ENCODE measurements around the gene ZNF521.

ZNF521 gene

GRCh38 chr18:25247725-25248124 is 104.2 kb downstream of the ZNF521 start:
- DNase-seq, result no peak

GRCh38 chr18:25244924-25245698 is 106.9 kb downstream of the ZNF521 start:
- DNase-seq, result no peak

DNA sequence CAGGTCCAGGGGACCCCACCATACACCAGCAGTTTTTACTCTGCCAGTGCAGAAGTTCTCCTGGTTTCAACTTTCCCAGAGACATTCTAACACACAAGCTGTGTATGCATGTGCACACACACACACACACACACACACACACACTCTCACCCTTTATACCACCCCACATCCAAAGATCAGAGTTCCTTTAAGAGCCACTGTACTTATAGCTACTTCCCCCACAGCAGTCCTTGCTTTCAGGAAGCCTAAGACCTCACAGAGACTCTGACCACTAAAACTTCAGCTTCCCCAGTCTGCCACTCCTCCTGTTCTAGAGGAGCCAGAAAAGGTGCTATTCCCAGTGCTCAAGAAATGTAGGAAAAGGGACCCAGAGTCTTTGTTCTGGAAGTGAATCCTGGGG is 107.8 kb downstream of the ZNF521 start:
- DNase-seq, result no peak

DNA sequence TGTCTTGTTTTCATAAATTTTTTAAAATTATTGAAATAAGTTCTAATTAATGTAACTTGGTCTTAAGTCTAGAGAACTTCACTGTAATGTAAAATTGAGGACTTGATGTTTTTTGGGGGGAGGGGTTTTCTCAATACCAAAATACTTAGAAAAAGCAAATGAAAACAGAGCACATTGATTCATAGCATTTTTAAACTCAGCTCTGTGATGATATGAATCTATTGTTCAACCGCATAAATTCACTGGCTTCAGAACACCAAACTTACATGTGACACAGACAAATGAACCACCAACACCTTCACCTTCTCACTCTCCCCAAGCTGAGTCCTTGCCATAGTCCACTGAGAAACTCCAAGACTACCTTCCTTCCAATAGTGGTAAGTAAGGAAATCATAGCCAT is 108.2 kb downstream of the ZNF521 start:
- DNase-seq, result no peak

- DNase-seq, result no peak
These were observed 108.7 kb downstream of the ZNF521 start for GRCh38 chr18:25243257-25243656.

DNA sequence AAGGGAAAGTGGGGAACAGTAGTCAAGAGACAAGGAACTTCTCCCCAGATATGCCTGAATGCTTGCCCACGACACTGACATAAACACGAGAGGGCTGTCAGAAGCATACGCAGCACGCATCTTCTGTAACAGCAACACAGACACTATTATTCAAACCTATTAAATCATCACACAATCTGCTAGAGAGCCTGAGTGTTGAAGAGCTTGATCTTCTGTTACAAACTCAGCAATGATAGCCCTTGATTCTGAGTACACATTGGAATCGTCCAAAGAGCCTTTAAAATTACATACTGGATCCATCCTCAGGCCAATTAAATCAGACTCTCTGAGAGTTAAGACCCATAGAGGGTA is 111.6 kb downstream of the ZNF521 start:
- DNase-seq, result no peak

DNA sequence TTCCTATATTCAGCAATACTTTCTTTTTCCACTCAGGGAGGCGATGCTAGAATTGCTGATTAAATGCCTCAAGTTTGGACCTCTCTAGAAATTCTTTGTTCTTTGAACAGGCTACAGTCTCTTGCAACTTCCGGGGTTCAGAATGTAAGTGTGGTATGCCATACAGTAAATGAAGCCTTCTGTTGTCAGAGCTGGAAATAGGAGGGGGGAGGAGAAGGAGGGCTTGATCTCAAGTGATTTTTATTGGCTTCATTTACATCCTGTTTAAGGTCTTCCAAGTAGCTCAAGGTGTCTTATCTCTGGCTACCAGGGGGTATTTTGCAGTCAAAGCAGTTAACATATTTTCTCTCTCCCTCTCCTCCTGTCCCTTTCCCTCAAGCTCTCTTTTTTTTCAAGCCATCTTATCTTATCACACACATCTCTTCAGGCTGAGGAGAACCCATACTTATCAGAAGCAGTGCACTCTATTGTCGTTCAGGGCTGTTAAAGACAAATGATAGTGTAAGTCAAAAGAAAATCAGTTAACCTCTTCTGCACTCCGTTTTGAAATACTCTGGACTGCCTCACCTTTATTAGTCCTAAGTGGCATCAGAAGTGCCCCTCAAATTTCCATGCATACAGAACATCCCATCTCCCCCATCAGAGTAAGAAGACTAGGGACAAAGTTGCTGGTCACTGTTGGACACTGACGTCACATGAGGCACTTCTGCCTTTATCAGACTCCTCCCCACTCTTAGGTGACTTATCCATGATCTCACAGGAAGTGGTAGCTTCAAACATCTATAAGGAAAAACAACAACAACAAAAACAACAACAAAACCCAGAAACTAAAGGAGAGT is 112.2 kb downstream of the ZNF521 start:
- no peak for DNase-seq

GRCh38 chr18:25239151-25239550 is 112.8 kb downstream of the ZNF521 start:
- no peak for DNase-seq

DNA sequence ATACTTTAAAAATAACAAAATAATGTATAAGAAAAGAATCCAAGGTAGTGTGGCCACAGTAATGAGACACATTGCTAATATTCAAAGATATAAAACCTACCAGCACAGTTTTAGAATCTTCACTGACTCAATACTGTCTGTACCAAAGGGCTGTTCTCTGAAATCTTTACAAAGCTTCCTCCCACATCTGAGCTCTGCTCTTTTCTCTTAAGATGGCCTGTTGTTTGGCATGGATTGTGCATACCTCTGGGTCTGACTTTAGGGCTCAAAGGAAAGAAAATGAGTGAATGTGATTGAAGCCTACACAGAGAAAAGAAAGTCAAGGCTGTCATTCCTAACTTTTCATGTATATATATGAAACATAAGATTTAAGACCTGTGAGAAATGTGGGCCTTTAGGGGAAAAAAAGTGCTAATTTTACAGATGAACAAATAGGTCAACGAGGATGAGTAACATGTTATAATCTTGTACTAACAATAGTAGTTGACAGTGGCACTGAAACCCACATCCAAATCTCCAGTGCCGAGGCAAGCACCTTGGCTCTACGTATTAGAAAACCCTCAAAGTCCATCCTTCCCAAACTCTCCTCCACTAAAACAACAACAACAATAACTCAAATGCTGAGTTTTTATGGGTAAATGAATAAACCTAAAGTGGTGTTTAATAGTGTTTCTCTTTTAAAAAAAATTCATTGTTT is 114.2 kb downstream of the ZNF521 start:
- DNase-seq, result no peak

DNA sequence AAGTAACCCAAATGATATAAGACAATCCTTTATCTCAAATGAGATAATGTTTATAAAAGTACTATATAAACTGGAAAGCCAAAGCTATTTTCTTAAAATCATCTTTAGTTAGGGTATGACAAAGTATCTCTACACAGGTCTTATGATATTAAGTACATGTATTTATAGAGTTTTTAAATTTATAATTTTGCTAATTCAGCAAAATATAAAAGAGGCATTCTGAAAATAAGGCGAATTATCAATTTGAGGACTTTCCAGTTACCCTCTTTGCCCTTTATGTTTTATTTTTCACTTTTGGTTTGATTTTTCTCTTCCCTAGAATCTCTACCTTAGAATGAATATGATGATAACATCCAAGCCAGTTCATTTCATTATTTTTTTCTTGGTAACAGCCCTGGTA is 115.2 kb downstream of the ZNF521 start:
- no peak for DNase-seq

- no peak for DNase-seq
These were observed 116.4 kb downstream of the ZNF521 start for GRCh38 chr18:25235401-25236042.

- DNase-seq, result no peak
These were observed 117.1 kb downstream of the ZNF521 start for GRCh38 chr18:25234740-25235345.

GRCh38 chr18:25234322-25234639 is 117.7 kb downstream of the ZNF521 start:
- DNase-seq, result no peak

DNA sequence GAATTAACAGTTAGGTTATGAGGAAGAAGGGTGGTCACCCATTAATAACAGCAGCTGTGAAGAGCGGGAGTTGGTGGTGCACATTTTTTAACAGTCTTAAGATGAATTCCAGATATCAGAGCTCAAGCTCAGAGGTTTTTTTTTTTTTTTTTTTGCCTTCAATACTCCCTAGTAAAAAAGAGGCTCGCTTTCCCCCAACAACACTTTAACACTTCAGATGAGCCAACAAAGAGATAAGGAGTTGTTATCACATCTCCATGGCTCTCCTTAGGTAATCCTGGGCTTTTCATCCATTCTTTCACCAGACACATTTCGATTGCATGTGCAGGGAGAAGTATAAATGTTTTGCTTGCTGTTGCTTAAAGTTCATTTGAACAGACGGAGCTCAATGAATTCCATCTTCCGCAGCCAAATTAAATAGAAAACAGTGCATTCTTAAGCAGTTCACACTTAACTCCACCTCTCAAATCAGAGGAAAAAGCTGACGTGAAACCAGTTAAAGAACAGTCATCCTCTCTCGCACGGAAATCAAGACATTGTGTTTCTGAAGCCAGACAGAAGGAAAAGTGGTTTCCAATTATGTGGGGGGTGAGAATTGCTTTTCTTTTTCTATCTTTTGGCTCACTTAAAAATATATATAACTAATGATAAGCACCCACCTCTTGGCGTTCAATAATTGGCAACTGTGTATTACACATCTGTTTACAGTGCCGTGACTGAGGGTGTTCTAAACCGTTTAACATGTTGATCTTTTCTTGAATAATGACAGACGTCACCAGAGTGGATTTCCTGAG is 118.2 kb downstream of the ZNF521 start:
- no peak for DNase-seq

DNA sequence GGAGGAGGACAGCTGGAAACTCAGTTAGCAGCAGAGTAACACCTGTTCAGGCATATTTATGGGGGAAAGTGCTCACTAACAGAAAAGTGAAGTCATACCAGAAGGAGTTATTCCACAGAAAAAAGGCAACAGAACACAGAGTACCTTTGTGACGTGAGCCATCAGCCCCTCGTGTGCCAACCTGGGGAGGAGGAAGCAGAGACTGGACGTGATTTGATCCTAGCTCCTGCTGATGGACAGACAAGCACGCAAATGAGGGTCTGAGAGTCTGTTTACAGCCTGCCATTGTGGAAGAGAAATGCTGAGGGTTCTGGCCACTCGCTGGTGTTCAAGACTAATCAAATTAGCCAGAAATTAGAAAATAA is 120.7 kb downstream of the ZNF521 start:
- peak in 1 of 14 donors; percentile 98 for DNase-seq

DNA sequence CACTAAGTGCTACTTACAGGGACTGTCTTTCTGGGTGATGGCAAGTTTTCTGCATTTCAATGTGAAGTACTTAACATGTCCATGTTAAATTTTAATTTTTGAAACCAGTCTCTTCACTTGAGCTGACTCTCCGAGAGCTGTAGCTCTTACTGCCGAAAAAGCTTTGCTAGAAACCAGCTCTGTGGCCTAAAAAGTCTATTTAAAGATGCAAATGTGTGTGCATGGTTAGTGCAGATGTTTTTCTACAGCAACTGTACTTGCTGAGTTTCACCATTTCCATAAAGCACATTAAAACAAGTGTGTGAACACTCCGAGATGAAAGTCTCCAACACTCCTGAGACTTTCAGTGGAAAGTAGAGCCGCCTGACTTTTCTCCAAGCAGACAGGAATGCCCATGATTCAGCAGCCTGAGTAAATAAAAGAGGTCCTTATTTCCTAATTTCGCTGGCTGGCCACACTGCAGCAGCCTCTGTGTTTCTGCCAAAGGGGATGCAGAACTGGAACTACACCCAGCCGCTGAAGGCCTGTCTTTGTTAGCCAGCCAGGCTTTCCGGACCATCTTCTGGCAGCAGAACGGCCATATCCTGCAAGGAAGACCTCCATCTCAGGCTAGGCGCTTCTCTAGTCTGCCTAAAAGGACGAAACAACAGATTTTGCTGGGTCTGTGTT is 121.2 kb downstream of the ZNF521 start:
- DNase-seq, result peak in 12 of 14 donors; percentile 25 to 91 (median 77)

- no peak for DNase-seq
These were observed 122.0 kb downstream of the ZNF521 start for GRCh38 chr18:25229920-25230319.

GRCh38 chr18:25229081-25229480 is 122.9 kb downstream of the ZNF521 start:
- peak in 1 of 14 donors; percentile 65 for DNase-seq

- no peak for DNase-seq
These were observed 123.6 kb downstream of the ZNF521 start for GRCh38 chr18:25228410-25228809.

- DNase-seq, result no peak
These were observed 126.8 kb downstream of the ZNF521 start for GRCh38 chr18:25225151-25225550.

Measured in C1 segment of cervical spinal cord (tissue), 14 donors.